Tibial nerve (tissue), 4 donors: Measurements from ENCODE around the gene ADAMTS17. TPM values are rescaled to one million over a fixed set of nuclear protein-coding genes. Genes with fewer than 3 reads are reported as not detected.

Source experiments
- DNase-seq, 2 donors: peaks; one replicate each; pipeline ENCODE4 v3.0.0-alpha.2; 2019; ENCODE audit warnings: low spot score in 2 of 2
- H3K27ac ChIP-seq, 4 donors: fragments of 200-600 bp; sonication (generic) in 3 of 4; one replicate each; pipeline ENCODE4 v1.5.1; 2017 to 2019; ENCODE audit warnings: mild to moderate bottlenecking in 1 of 4
- H3K27me3 ChIP-seq, 2 donors: fragments of 200-600 bp; sonication (generic) in 1 of 2; one replicate each; pipeline versions ENCODE4 v1.5.1 to v1.6.0; 2017 to 2019
- H3K36me3 ChIP-seq, 3 donors: fragments of 200-600 bp; sonication (generic); one replicate each; pipeline ENCODE4 v1.5.1; 2018 to 2019
- H3K4me1 ChIP-seq, 4 donors: fragments of 200-600 bp; sonication (generic) in 3 of 4; one replicate each; pipeline ENCODE4 v1.5.1; 2017 to 2019
- H3K4me3 ChIP-seq, 4 donors: fragments of 200-600 bp; sonication (generic) in 3 of 4; one replicate each; pipeline ENCODE4 v1.5.1; 2017 to 2019; ENCODE audit warnings: mild to moderate bottlenecking in 1 of 4, moderate library complexity in 1 of 4
- H3K9me3 ChIP-seq, 4 donors: fragments of 200-600 bp; sonication (generic) in 3 of 4; one replicate each; pipeline ENCODE4 v1.5.1; 2017 to 2019
- CTCF ChIP-seq, 5 experiments: fragments of 200-600 bp in 3 of 5; fragments of 450-650 bp in 2 of 5; sonication (generic) in 3 of 5; IDR thresholded peaks; one replicate each; pipeline ENCODE4 v1.5.1; 2016 to 2019; ENCODE audit warnings: antibody characterized with exemption in 5 of 5, mild to moderate bottlenecking in 3 of 5, moderate library complexity in 2 of 5
- EP300 ChIP-seq, 2 donors: sonication (generic); formaldehyde crosslinking; IDR thresholded peaks; one replicate each; pipeline ENCODE4 v1.6.1; 2017; ENCODE audit warnings: antibody characterized with exemption in 2 of 2, mild to moderate bottlenecking in 1 of 2
- POLR2A ChIP-seq, 2 donors: fragments of 450-650 bp; IDR thresholded peaks; one replicate each; pipeline ENCODE4 v1.6.1; 2017; ENCODE audit warnings: antibody characterized with exemption in 2 of 2, mild to moderate bottlenecking in 2 of 2, moderate library complexity in 2 of 2
- WGBS, 2 donors: methylation state at CpG; one replicate each; pipeline ENCODE4 v1.1.5; 2018; 5-methylcytosine and 5-hydroxymethylcytosine counted together
- total RNA-seq, 4 donors: library from RNA; depleted of rRNA; stranded (reverse); fragments of >200 nt; gene quantifications; one replicate each; pipeline ENCODE4 v1.1.0, GENCODE V29; 2016

The ADAMTS17 gene
- total RNA-seq, 4 donors from 2014 or later = 0.66 to 5.5 (median 3.7) TPM

- peaks cover 0 to 18% (median 4%) of the 10 kb centered on the region in 4 donors for H3K4me1 ChIP-seq
- no peaks in the 10 kb centered on the region for H3K9me3 ChIP-seq
- 36 to 38% methylated on average over 19 of the region's 19 CpGs for WGBS, 2 donors
- H3K36me3 ChIP-seq = no peaks in the 10 kb centered on the region
- DNase-seq = peak in 1 of 2 donors; percentile 67
- H3K27me3 ChIP-seq = peaks cover 0 to 12% of the 10 kb centered on the region in 2 donors
- peak overlapping the region; percentile 68 to 86 (median 76) for H3K4me3 ChIP-seq
- peak overlapping the region; percentile 90 to 100 (median 98) for H3K27ac ChIP-seq
- TF ChIP-seq CTCF (IDR thresholded peaks at IDR 0.05) (peak in 1 of 5 experiments; percentile 7), EP300 (IDR thresholded peaks at IDR 0.05) (peak in 1 of 2 donors; percentile 70), POLR2A (IDR thresholded peaks at IDR 0.05) (no peak)
These were observed 8.9 kb upstream of the ADAMTS17 start for GRCh38 chr15:100350434-100351226.

- no peaks in the 10 kb centered on the region for H3K36me3 ChIP-seq
- H3K4me1 ChIP-seq = peaks cover 0 to 18% (median 4%) of the 10 kb centered on the region in 4 donors
- H3K27me3 ChIP-seq = peaks cover 0 to 12% of the 10 kb centered on the region in 2 donors
- peak overlapping the region; percentile 68 to 86 (median 76) for H3K4me3 ChIP-seq
- peak overlapping the region; percentile 90 to 100 (median 98) for H3K27ac ChIP-seq
- 0 to 1% methylated on average over 36 to 43 of the region's 43 CpGs for WGBS, 2 donors
- DNase-seq = peak; percentile 91 to 97
- TF ChIP-seq POLR2A (IDR thresholded peaks at IDR 0.05) = peak in 1 of 2 donors; percentile 52
- TF ChIP-seq CTCF (IDR thresholded peaks at IDR 0.05) = peak; percentile 90 to 95 (median 94)
- peak in 1 of 2 donors; percentile 58 for TF ChIP-seq EP300 (IDR thresholded peaks at IDR 0.05)
- H3K9me3 ChIP-seq = no peaks in the 10 kb centered on the region
These were observed 8.1 kb upstream of the ADAMTS17 start for GRCh38 chr15:100349696-100350433.

- H3K4me3 ChIP-seq = peak overlapping the region; percentile 68 to 86 (median 76)
- H3K27me3 ChIP-seq = peaks cover 0 to 9% of the 10 kb centered on the region in 2 donors
- peak overlapping the region; percentile 90 to 100 (median 98) for H3K27ac ChIP-seq
- 52 to 58% methylated on average over 12 to 17 of the region's 17 CpGs for WGBS, 2 donors
- H3K4me1 ChIP-seq = peaks cover 0 to 18% (median 4%) of the 10 kb centered on the region in 4 donors
- no peaks in the 10 kb centered on the region for H3K36me3 ChIP-seq
- no peaks in the 10 kb centered on the region for H3K9me3 ChIP-seq
- TF ChIP-seq CTCF (IDR thresholded peaks at IDR 0.05) (no peak), EP300 (IDR thresholded peaks at IDR 0.05) (no peak), POLR2A (IDR thresholded peaks at IDR 0.05) (no peak)
- DNase-seq = no peak
These were observed 7.5 kb upstream of the ADAMTS17 start for GRCh38 chr15:100349321-100349695.

GRCh38 chr15:100348578-100348977 lies 6.8 kb upstream of the ADAMTS17 start:
- H3K4me3 ChIP-seq = no peak overlapping the region
- no peak for DNase-seq
- WGBS, 2 donors = 97% methylated on average over 8 of the region's 8 CpGs
- H3K4me1 ChIP-seq = peaks cover 0 to 18% (median 4%) of the 10 kb centered on the region in 4 donors
- H3K27me3 ChIP-seq = peaks cover 0 to 2% of the 10 kb centered on the region in 2 donors
- no peaks in the 10 kb centered on the region for H3K36me3 ChIP-seq
- no peaks in the 10 kb centered on the region for H3K9me3 ChIP-seq
- peak overlapping the region in 1 of 4 donors; percentile 98 for H3K27ac ChIP-seq
- TF ChIP-seq EP300 (IDR thresholded peaks at IDR 0.05) (no peak), CTCF (IDR thresholded peaks at IDR 0.05) (no peak), POLR2A (IDR thresholded peaks at IDR 0.05) (no peak)
